Hematopoietic multipotent progenitor cell treated with erythropoietin and hydrocortisone succinate and interleukin-3 and kit ligand, for 6 days (in vitro differentiated cells): ENCODE measurements around the gene LHPP.
A peak's percentile ranks its signal among the peaks of the same experiment; 100 is the strongest.
"Not testable (repeated sequence)": the region's sequence is repeated elsewhere in the genome, so short reads cannot be mapped to it uniquely, and the experiment has no call there.

Source experiments
- DNase-seq: peaks from one replicate; pipeline ENCODE4 v3.0.0-alpha.2; 2015

The LHPP gene

GRCh38 chr10:124539935-124540641 is 78.5 kb downstream of the LHPP start:
- DNase-seq: peak; percentile 77

DNA sequence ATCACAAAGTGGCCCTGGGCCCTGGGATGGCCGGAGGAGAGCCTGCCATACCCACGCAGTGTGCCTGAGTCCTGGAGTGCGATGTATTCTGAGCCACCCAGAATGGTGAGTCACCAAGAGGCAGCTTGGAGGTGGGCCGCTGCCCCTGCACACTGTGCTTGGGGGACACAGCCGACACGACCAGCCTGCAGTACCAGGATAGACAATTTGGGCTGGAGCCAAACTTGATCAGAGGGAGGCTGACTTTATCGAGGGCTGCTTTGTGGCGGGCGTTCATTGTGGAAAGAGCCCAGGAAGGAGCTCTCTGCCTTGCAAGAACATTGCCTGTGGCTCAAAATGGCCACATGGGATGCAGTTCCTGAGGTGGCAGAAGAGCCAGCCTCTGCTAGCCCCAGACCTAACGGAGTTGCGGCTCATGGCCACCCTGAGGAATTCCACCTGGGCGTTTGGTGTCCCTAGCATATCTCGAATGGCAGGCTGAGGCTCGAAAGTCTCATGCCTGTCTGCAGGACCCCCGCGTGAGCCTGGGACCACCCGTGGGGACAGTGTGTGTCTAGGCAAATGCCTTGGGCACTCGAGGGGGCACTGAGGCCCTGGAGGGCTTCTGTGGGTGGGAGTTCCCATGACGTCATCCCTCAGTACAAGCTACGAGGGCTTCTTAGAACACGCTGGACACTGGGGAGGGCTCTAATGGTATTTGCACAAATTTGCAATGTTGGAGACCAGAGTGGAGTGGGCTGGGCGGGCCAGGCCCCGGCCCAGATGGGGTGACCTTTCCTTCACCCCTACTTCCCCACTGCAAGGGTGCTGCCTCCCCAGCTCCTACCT is 79.7 kb downstream of the LHPP start:
- peak; percentile 49 for DNase-seq

GRCh38 chr10:124542336-124542735 is 80.7 kb downstream of the LHPP start:
- no peak for DNase-seq

- no peak for DNase-seq
Observed at GRCh38 chr10:124543146-124543545, 81.5 kb downstream of the LHPP start.

DNA sequence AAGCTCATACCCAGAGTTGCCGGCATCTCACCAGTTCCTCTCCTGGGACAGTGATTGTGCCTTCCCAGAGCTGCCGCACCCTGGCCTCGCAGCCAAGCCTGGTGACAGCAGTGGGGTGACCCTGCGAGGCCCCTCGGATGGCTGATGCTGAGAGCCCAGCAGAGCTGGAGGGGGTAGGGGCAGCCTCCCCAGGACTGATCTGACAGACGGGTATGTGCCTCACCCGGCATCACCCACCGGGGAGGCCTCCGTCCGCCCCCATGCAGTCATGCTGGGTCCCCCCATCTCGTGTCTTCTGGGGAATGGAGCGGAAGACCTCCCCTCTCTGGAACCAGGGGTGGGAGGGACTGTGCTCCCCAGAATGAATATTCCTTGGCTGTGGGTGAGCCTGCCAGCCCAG is 82.3 kb downstream of the LHPP start:
- DNase-seq: no peak

DNA sequence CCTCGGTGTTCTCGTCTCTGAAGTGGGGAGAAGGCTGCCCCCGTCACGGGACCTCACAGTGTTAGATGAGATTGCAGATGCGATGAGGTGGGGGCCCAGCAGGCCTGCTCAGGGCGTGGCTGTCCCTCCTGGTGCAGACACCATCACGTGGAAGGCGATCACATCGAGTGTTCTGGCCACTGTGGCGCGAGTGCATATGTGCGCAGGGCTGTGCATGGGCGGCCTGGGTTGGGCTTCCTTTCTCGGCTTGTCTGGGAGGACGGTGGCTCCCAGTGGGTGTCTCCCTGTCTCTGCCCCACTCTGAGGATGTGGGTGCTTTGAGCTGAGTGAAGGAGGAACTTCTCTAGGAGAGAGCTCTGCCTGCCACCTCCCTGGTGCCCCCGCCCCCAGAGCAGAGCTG is 83.1 kb downstream of the LHPP start:
- no peak for DNase-seq

DNA sequence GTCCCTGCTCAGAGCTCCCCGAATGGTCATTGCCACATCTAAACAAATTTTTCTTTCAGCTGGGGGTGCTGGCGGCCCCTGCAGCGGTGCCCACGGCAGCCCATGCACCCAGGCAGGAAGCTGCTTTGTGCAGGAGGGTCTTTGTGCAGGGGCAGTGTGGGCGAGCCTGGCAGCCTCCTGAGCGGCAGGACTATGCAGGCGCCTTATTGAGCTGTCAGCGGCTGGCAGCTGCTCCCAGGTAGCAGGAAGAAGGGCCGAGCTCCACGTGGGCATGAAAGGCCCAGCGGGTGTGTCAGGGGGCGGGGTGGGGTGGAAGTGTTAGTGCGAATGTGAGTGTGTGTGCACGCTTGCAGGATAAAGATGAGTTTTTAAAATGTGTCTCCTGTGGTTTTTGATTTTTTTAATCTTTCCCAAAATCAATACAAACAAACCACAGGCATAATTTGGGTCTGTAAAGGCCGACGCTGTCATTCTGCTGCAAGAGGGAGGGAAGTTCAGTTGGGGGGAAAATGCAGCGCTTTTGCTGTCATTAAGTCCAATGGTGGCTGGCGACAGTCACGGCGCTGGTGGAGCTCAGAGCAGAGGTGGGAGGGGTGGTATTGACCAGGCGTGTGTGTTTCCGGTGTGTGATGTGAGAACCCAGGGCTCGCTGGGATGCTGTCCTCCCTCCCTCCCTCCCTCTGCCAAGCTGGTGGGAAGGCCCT is 83.9 kb downstream of the LHPP start:
- DNase-seq: no peak

DNA sequence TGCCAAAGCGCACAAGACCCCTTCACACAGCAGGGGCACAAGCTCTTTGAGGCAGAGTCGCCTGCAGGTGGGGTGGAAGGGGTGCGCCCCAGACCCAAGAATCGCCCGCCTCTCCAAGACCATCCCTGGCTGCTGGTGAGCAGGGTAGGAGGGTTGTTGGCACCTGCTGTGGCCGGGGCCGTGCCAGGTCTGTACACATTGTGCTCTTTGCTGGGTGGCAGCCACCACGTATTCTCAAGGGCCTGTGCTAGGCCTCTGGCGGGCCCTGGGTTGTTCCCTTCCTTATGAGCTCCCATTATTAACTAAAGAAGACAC is 84.4 kb downstream of the LHPP start:
- DNase-seq: no peak

GRCh38 chr10:124546957-124547646 is 85.5 kb downstream of the LHPP start:
- DNase-seq: no peak

GRCh38 chr10:124547647-124548168 is 86.1 kb downstream of the LHPP start:
- DNase-seq: peak; percentile 29

GRCh38 chr10:124549171-124549570 is 87.5 kb downstream of the LHPP start:
- DNase-seq: not testable (repeated sequence)

- DNase-seq: no peak
Observed at GRCh38 chr10:124550293-124551034, 88.8 kb downstream of the LHPP start.

DNA sequence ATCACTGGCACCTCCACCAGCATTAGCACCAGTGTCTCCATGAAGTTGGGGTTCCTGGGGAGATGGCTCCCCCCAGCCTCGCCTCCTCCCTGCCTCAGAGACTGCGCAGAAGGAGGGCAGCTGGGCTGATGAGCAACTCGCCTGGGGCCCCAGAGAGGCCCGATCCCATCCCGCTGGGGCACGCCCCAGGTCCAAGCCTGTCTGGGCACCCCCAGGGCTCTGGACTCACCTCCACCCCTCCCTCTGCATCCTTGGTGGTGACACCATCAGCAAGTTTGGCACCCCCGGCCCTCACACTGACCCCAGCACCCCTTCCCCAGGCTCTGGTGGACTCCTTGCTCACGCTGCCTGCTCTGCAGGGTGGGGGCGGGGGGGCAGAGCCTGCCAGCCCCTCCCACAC is 89.5 kb downstream of the LHPP start:
- DNase-seq: no peak

DNA sequence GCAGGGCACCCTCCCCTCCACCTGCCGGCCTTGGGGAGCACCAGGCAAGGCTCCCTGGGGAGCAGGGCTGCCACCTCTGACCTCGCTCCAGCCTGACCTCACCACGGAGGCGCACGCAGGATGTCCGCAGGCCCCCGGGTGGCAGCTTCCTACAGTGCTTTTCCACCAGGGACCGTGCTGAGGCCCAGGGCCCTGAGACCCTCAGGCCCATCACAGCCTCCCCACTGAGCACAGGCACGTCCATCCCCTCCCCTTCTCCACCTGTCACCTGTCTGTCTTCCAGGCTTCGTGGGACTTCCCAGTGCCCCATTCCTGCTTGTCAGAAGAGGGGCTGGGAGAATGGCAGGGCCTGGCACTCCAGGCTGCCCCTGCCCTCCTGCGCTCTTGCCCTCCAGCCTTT is 90.1 kb downstream of the LHPP start:
- DNase-seq: no peak

DNA sequence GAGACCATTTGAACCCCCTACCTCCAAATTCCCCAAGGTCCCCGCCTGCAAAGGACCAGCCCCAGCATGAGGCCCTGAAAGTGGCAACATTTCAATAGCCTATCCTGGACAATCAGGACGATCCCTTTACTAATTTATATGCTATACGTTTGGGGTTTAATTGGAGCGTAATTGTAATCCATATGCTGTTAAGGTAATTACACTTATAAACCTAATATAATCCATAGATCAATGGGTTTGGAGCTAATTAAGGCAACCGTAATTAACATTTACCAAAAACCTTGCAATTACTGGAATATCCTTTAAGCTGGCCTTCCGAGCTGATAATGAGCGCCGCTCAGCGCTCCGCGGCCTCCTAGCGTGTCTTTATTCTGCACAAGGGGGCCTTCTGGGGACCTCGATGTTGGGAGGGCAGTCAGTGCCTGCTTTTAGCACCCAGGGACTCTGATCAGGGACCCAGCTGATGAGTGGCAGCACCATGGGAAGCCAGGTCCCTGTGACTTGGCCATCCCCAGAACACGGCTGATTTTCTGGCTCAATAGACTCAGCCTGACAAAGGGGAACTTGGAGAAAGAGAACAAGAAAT is 91.2 kb downstream of the LHPP start:
- DNase-seq: no peak

DNA sequence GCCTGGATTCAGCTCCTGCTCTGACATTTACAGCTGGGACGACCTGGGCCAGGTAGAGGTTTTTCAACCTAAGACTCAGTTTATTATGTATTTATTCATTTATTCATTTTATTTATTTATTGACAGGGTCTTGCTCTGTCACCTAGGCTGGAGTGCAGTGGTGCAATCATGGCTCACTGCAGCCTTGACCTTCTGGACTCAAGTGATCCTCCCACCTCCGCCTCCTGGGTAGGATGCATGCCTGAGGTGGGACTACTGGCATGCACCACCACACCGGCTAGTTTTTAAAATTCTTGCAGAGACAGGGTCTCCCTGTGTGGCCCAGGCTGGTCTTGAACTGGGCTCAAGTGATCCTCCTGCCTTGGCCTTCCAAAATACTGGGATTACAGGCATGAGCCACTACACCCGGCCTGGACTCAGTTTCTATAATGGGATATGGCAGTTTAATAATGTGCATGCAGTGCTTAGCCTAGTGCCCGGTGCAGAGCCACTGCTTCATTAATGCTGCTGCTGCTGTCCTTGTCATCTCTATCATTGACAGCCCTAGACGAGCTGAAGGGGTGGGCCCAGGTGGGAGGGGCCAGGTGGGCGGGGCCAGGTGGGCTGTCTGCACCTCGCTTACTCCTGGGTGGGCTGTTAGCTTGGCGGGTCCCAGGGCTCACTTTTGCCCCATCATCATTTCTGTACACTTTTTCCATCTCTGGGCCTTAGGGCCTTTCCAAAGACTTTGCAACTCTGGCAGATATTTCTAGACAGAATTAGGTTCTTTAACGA is 92.6 kb downstream of the LHPP start:
- DNase-seq: no peak

DNA sequence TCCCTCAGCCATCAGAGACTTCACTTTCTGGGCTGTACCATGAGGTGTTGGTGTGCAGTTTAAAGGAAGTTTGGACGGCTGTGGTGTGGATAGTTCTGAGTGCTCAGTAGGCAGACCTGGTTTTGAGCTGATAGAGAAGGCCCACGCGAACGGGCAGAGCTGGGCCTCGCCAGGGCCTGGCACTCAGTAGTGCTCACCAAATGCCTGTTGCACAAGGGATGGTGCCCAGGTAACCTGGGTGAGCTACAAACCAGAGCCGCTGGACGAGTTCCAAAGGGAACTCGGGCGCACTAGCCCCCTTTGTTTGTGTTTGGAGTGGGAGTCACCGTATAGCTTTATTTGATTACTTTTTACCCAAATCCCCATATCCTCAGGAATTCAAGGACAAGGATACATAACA is 95.5 kb downstream of the LHPP start:
- no peak for DNase-seq

DNA sequence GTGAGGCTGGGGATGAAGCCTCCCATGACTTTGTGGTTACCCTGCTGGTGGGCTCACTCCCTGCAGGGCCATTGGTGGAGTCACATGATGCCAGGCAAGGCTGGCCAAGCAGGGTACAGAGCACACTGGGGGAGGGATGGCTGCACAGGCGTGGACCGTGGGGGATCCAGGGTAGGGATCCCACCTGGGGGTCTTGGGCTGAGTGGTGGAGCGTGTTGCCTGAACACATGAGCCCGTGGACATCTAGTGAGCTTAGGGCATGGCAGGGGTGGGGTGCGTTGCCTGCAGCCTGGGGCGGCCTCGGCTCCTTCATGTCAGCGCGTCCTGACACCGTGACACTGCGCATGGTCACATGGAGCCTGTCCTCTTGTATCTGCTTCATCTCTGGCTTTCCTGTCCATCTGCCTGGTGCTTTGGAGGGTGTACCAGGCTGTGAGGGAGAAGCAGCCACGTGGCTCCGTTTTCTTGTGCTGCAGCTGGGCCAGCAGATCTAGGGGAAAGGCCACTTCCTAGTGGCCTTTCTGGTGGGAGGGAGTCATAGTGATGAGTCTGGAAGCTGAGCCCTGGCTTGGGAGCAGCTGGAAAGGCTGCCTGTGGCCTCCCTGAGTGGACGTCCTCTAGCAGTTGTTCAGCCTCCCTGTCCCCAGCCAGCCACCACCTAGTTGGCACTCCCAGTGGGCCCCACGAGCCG is 96.2 kb downstream of the LHPP start:
- no peak for DNase-seq

GRCh38 chr10:124558339-124559321 is 97.0 kb downstream of the LHPP start:
- DNase-seq: no peak
